ENCODE measurements around the gene PPP2R2C. TPM values are rescaled to one million over a fixed set of nuclear protein-coding genes. Genes with fewer than 3 reads are reported as not detected.

The PPP2R2C gene
- total and polyA plus RNA-seq, 10 of the 15 experiments (the other 5 are each of a cell fraction or from before 2014, with no cell fraction given) = 0.13 to 0.15 TPM; not detected in 8

GRCh38 chr4:6327220-6327917 is 145.0 kb downstream of the PPP2R2C start:
- intact Hi-C loops (cut with micrococcal nuclease; ENCODE audit: unreplicated experiment) = loop anchor here (1.0 kb wide), 5 partner anchors 63 to 329 kb away; no protein-coding TSS in a partner anchor
- in situ Hi-C loops (cut with MboI) = loop anchor here (5.0 kb wide), 3 partner anchors 75 to 330 kb away; no protein-coding TSS in a partner anchor
- TF ChIP-seq SPI1 (IDR thresholded peaks at IDR 0.05; ENCODE audit: borderline replicate concordance, insufficient read depth, low read depth, low read length) (no peak), TCF7 (IDR thresholded peaks at IDR 0.05; ENCODE audit: borderline replicate concordance) (no peak), RAD21 (IDR thresholded peaks at IDR 0.05; ENCODE audit: insufficient read depth, low read depth, low read length) (peak; percentile 97), RELA (IDR thresholded peaks at IDR 0.05; ENCODE audit: borderline replicate concordance, partially characterized antibody) (peak; percentile 48), IKZF1 (conservative IDR thresholded peaks at IDR 0.05) (peak; percentile 28; the same call in 1 of the 2 replicates), SMC3 (IDR thresholded peaks at IDR 0.05; ENCODE audit: borderline replicate concordance, low read length) (peak; percentile 98), YY1 (IDR thresholded peaks at IDR 0.05; ENCODE audit: low read depth, low read length) (peak; percentile 75), GABPA (IDR thresholded peaks at IDR 0.05; ENCODE audit: low read depth) (no peak), IRF4 (IDR thresholded peaks at IDR 0.05; ENCODE audit: low read depth, low read length) (0 out of 2 replicates have a peak, but pooled peaks have one; percentile 23), DPF2 (IDR thresholded peaks at IDR 0.05) (0 out of 2 replicates have a peak, but pooled peaks have one; percentile 44), SMARCA5 (IDR thresholded peaks at IDR 0.05) (0 out of 2 replicates have a peak, but pooled peaks have one; percentile 40), SMAD5 (IDR thresholded peaks at IDR 0.05; ENCODE audit: low read depth) (no peak), KLF5 (IDR thresholded peaks at IDR 0.05; ENCODE audit: partially characterized antibody) (no peak), BHLHE40 (IDR thresholded peaks at IDR 0.05; ENCODE audit: borderline replicate concordance in 1 of 2, low read depth in 2 of 2, low read length in 1 of 2) (no peak), ZBED1 (IDR thresholded peaks at IDR 0.05; ENCODE audit: borderline replicate concordance) (no peak), CBFB (IDR thresholded peaks at IDR 0.05; ENCODE audit: low read depth) (no peak), NR2C1 (IDR thresholded peaks at IDR 0.05) (no peak), ZNF207 (IDR thresholded peaks at IDR 0.05; ENCODE audit: borderline replicate concordance) (0 out of 2 replicates have a peak, but pooled peaks have one; percentile 24)
- TF ChIP-seq, protein P1, sequence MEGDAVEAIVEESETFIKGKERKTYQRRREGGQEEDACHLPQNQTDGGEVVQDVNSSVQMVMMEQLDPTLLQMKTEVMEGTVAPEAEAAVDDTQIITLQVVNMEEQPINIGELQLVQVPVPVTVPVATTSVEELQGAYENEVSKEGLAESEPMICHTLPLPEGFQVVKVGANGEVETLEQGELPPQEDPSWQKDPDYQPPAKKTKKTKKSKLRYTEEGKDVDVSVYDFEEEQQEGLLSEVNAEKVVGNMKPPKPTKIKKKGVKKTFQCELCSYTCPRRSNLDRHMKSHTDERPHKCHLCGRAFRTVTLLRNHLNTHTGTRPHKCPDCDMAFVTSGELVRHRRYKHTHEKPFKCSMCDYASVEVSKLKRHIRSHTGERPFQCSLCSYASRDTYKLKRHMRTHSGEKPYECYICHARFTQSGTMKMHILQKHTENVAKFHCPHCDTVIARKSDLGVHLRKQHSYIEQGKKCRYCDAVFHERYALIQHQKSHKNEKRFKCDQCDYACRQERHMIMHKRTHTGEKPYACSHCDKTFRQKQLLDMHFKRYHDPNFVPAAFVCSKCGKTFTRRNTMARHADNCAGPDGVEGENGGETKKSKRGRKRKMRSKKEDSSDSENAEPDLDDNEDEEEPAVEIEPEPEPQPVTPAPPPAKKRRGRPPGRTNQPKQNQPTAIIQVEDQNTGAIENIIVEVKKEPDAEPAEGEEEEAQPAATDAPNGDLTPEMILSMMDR (IDR thresholded peaks at IDR 0.05 in 2 of 3, conservative IDR thresholded peaks at IDR 0.05 in 1 of 3; ENCODE audit: control insufficient read depth in 2 of 3, extremely low read depth in 1 of 3, insufficient read depth in 1 of 3, low read depth in 3 of 3, low read length in 3 of 3) = peak; percentile 87 to 91 (median 90); a peak in 5 of 6 replicates
- no peaks in the 10 kb centered on the region; the same call in 2 of the 3 replicates for H3K9me3 ChIP-seq (replicated peaks; ENCODE audit: control insufficient read depth, insufficient read depth, low read length)
- no peak overlapping the region for H3K9ac ChIP-seq (ENCODE audit: control insufficient read depth, insufficient read depth, low read length)
- H3K4me2 ChIP-seq (ENCODE audit: control insufficient read depth, insufficient read depth) = no peak overlapping the region
- ChIA-PET POLR2A (interaction anchor here (1.0 to 1.1 kb wide), 3 partner anchors 63 to 78 kb away, joined by 3 to 4 read pairs (median 4); no protein-coding TSS in a partner anchor), SMC1A (ENCODE audit: uncharacterized antibody, unreplicated experiment) (interaction anchor here (1.0 to 7.0 kb wide), 12 partner anchors 11 to 329 kb away, joined by 3 to 137 read pairs (median 7); partner anchors contain the start of gene WFS1), CTCF (interaction anchor here (0.6 to 20.1 kb wide), 31 partner anchors 8 to 345 kb away, joined by 3 to 469 read pairs (median 4); partner anchors contain the start of gene WFS1), RAD21 (ENCODE audit: unreplicated experiment) (interaction anchor here (0.7 to 8.5 kb wide), 18 partner anchors 19 to 329 kb away, joined by 3 to 222 read pairs (median 4); partner anchors contain the start of genes JAKMIP1 and WFS1)
- DNase-seq (ENCODE audit: low read depth, low spot score) (no peak), ATAC-seq (peak; percentile 81), FAIRE-seq (no peak)
- H3K4me3 ChIP-seq = no peak overlapping the region
- no peak overlapping the region for H2AFZ ChIP-seq (ENCODE audit: control insufficient read depth, low read depth, low read length)
- H3K27ac ChIP-seq (ENCODE audit: control insufficient read depth, insufficient read depth) = no peak overlapping the region
- H3K36me3 ChIP-seq (ENCODE audit: control insufficient read depth in 2 of 2, insufficient read depth in 2 of 2, low read length in 1 of 2) = no peaks in the 10 kb centered on the region
- 9% methylated on average over 21 of the region's 21 CpGs for WGBS (ENCODE audit: insufficient coverage, insufficient replicate concordance, low lambda C conversion rate, missing lambda C conversion rate)
- H3K27me3 ChIP-seq (replicated peaks in 1 of 2; ENCODE audit: control insufficient read depth in 2 of 2, insufficient read depth in 2 of 2, low read length in 1 of 2) = peaks cover 3% of the 10 kb centered on the region in 2 experiments; a peak in 3 of 4 replicates
- no peaks in the 10 kb centered on the region; the same call in 1 of the 2 replicates for H3K4me1 ChIP-seq (ENCODE audit: control insufficient read depth, insufficient read depth, low read length)
- no peaks in the 10 kb centered on the region for H3K79me2 ChIP-seq (ENCODE audit: control insufficient read depth, insufficient read depth, low read length)
- H4K20me1 ChIP-seq (ENCODE audit: control insufficient read depth, insufficient read depth) = no peaks in the 10 kb centered on the region
- BruUV-seq (replicated peaks) = no TSS peak

All from GM12878 (cell line).